HG03565 (cell line): ENCODE data around the gene PCSK4.
"Not testable (repeated sequence)": the region's sequence is repeated elsewhere in the genome, so short reads cannot be mapped to it uniquely, and the experiment has no call there.

Experiments used
- ATAC-seq: cut with Tn5 transposase; IDR thresholded peaks from one replicate; pipeline ENCODE4 v1.9.1; 2021; ENCODE audit warnings: mild to moderate bottlenecking, moderate library complexity; ENCODE audit not compliant: unreplicated experiment

Gene PCSK4

DNA sequence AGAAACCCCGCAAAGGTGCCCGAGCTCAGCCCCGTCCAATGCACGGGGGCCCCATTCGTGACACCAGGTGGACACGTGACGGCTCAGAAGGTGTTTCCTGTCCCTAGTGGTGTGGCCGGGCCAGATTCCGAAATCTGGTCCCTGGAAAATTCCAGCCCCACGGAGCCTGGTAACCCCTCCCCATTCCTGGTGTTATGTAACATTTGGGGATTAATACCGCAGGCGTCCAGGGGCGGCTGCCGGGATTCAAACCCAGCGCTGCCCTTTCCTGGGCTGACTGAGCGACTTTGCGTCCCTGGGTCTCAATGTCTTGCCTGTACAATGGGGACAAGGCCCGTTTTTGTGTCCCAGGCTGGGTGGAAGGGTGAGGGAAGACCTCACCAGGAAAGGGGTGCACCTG lies 32.7 kb upstream of the PCSK4 start:
- no peak for ATAC-seq

DNA sequence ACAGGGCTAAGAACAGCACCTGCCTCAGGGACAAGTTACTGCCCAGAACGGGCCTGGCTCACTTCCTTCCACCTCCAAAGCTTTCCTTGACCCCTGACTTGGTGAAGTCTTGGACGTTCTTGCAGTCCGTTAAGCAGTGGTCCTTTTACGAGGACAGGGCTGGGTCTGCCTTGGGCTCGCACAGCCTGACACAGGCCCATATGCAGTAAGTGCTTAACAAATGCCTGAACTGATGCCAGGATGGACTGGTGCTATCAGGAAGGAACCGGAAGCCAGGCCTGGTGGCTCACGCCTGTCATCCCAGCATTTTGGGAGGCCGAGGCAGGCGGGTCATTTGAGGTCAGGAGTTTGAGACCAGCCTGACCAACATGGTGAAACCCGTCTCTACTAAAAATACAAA lies 31.9 kb upstream of the PCSK4 start:
- ATAC-seq: no peak

DNA sequence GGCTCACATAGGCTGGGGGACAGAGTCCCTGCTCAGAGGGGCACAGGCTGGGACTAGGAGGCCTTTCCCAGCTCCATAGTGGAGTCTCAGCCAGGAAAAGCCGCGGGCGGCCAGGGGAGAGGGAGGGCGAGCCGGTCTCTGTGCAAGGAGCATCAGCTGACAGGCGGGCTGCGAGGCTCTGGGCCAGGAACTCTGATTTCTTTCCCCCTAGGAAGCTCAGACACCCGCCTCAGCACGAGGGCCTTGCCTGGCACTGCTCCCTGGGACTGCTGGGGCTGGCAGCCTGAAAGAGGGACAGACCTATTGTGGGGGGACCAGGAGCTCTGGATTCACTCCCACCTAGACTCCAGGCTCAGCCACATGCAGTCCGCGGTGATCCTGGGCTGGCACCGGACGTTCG lies 31.5 kb upstream of the PCSK4 start:
- no peak for ATAC-seq

DNA sequence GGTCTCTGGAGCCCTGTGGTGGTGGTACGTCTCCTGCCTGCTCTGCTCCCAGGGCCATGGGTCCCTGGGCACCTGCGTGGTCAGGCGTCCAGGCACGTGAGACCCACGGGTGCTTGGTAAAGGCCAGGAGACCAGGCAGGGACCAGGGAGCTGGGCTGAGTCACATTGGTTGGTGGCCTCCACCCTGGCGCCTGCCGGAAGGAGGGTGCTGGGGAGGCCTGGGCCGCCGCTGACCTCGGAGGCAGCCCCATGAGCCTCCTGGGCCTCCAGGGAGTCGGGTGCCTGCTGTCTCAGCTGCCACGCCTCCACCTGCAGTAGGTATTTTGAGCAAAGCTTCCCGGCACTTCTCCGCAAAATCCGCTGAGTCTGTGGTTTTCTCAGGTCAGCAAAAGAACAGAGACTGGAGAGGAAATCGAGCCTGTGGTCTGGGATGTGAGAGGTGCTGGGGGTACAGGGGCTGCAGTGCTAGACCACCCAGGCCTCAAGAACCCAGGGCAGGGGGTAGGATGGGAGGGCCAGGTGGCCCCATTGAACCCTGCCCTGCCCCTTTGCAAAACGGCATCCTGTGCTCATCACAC lies 30.1 kb upstream of the PCSK4 start:
- no peak for ATAC-seq

DNA sequence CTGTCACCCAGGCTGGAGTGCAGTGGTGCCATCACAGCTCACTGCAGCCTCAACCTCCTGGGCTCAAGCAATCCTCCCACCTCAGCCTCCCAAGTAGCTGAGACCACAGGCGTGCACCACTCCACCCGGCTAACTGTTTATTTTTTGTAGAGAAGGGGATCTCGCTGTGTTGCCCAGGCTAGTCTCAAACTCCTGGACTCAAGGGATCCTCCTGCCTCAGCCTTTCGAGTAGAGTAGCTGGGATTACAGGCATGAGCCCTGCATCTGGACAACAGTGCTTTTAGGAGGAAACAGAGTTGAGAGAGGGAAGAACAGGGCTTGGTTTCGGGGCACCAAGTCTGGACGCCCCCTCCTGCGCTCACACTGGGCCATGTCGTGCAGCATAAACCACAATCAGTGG lies 29.7 kb upstream of the PCSK4 start:
- not testable (repeated sequence) for ATAC-seq

DNA sequence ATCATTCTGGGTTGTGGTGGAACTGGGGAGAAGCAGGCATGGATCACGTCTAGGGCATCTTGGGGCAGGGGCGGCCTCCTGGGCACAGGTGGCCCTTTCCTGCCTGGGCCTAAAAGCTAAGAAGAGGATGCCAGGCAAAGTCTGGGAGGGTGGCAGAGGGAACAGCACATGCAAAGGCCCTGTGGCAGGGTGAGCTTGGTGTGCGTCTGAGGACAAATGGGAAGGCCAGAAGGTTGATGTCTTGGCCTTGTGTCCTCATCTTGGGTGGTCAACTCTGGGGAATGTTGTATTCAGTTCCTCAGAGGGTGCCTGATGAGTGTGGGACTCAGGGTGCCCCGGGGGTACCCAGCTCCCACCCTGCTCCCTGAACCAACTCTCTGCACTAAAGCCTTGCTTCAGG lies 28.3 kb upstream of the PCSK4 start:
- ATAC-seq: no peak

DNA sequence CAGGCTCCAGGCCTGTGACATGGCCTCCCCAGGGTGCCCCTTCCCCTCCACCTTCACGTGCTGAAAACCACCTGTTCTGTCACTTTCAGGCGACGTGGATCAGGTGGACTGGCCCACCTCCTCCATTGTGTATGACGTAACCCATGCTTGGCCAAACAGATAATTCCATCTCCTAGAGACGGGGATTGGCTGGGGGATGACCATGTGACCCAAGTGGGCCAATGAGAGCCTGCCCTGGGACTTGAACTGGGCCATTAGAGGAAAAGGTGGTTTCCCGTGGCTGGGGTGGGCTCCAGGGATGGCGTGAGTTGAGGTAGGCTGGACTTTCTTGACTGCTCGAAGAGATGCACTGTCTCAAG lies 26.2 kb upstream of the PCSK4 start:
- ATAC-seq: no peak

DNA sequence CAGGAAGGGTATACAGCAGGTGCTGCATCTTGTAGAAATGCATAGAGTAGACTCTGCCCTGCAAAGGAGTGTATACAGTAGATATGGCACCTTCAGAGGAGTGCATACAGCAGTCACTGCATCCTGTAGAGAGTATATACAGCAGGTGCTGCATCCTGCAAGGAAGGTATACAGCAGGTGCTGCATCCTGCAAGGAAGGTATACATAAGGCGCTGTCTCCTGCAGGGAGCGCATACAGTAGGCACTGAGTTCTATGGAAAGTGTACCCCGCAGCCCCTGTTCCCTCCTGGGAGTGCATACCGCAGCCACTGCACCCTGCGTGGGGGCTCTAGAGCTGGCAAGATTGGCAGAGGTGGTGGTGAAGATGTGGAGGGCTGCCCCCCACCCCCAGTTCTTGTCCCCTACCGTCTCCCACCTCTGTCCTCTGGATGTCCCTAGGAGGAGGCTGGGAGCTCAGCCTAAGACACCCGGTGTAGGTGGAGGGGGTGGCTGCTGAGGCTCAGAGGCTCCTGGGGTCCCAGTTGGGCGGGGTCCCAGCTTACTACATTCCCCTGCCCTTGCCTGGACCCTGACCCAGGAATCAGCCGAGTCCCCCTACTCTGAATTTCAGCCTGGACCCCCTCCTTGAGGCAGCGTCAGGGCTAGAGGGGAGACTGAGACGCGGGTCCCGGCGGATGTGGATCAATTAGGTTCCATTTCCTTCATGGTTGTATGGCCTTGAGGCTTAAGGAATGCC lies 25.0 kb upstream of the PCSK4 start:
- ATAC-seq: no peak

DNA sequence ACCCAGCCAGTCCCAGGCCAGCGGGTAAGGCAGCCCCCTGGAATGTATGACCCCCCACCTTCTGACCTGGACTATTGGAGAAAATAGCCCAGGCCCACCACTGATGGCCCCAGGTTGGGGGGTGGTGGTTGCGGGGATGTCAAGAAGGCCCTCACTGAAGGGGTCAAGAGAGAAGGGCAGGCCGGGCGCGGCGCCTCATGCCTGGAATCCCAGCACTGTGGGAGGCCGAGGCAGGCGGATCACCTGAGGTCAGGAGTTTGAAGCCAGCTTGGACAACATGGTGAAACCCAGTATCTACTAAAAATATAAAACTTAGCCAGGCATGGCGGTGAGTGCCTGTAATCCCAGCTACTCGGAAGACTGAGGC lies 24.1 kb upstream of the PCSK4 start:
- no peak for ATAC-seq

DNA sequence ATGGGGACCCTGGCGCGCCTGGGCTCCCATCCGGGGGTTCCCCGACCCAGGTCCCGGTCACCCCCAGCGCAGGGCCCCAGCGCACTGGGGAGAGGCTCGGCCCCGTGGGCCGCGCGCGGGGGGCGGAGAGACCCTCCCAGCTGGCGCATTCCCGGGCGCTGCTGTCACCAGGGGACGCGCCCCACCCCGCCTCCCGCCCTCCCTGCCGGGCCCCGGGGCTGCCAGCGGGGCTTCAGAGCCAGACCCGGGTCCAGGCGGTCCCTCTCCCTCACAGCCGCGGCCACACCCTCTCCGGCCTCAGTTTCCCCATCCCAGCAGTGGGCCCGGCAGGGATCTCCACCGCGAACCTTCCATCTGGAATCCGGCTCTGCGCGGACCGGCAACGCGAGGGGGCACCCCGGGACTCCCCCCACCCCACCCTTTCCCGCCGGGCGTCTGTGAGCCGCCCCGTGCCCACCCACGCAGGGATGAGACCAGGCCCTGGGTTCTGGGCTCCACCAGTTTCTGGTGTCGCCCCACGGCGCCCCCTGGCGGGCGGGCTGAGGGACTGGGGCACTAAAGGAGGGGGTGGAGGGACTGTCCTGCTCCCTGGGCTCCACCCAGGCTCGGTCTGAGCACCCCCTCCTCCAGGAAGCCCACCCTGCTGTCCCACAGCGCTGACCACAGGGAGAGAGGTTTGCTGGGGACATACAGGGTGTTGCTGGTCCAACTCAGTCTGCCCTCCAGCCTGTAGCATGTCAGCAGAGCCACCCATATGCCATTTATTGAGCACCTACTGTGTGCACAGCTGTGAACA lies 23.5 kb upstream of the PCSK4 start:
- no peak for ATAC-seq

DNA sequence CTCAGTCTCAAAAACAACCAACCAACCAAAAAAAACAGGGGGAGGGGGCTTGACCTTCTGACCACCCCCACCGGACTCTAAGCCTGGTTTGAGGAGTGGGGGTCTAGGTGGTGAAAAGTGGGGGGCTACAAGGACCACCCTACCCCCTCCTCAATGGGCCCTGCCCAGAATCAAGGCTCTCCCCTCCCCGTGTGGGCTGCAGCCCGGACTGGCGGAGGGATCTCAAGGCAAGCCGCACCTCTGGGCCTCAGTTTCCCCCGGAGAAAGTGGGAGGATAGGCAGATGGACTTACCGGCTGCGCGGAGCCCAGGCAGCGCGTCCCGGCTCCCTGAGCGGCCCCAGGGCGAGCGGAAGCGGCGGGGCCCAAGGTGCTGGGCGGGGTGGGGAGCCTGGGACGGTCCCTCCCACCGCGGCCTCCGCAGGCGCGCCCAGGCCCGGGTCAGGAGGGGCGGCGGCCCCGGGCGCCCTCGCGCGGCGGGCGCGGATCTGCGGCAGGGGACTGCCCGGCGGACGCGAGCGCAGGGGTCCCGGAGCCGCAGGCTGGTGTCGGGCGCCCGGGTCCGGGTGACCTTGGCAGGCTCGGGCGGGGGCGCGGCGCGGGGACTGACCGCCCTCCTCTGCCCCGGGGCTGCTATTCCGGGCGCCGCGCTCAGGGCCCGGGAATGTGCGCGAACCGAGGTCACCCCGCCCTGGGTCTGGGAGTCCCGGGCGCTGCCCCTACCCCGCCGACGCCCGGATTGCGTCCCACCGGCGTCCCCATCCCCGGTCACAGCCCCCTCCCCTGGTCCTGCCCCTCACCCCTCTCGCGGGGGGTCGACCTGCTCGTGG lies 22.7 kb upstream of the PCSK4 start, which contains the start of gene ADAMTSL5:
Gene ADAMTSL5, minus strand, starts transcription at position 349 of the 828 bp plus-strand sequence. CDS start 2,076 bp downstream, outside the sequence.
- no peak for ATAC-seq

DNA sequence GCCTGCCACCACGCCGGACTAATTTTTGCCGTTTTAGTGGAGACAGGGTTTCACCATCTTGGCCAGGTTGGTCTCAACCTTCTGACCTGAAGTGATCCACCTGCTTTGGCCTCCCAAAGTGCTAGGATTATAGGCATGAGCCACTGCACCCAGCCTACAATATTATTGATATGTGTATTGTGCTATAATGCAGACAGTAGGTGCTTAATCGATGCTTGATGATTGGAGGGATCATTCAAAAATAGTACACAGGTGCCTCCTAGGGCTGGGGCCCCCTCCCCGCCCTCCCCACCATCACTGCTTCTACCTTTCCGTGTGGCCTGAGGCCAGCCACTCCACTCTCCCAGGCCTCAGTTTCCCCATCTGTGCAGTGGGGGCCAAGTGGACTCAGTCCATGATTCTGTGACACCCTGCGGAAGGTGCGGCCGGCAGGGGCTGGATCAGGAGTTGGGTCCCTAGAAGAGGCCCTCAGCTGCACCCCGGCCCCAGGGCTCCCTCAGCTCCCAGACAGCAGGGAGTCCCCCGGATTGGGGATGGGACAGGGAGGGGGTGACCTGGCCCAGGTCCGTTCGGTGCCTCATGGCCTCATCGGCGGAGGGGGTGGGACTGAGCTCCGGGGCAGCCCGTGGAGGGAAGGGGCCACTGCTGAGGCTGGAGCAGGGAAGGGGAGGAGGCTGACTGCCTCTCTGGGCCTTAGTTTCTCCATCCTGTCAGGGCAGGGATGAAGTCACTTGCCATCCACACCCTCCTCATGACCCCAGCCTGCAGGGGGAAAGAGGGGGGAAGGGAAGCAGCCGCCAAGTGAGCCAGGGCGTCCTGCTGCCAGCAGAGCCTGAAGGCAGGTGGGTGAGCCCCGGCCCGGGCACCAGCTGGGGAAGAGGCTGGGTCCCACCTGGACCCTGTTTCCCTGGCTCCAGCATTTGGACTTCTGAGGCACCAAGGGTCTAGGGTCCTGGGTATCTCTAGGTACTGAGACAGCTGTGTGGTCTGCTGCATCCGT lies 21.5 kb upstream of the PCSK4 start:
- no peak for ATAC-seq

DNA sequence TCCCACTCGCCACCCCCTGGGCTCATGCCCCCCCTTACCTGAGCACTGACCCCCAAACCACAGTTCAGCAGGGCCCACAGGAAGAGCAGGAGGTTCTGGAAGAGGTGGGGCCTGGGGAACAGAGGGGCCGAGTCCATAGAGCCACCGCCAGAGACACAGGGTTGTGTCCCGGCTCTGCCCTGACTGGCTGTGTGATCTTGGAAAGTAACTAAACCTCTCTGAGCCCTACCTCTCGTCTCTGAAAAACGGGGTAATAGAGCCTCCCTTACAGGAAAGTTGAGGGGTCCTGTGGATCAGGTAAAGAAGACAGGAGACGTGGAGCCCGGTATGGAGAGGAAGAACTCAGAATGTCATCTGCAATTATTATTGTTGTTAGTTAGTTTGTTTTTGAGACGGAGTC lies 20.7 kb upstream of the PCSK4 start:
- ATAC-seq: no peak

DNA sequence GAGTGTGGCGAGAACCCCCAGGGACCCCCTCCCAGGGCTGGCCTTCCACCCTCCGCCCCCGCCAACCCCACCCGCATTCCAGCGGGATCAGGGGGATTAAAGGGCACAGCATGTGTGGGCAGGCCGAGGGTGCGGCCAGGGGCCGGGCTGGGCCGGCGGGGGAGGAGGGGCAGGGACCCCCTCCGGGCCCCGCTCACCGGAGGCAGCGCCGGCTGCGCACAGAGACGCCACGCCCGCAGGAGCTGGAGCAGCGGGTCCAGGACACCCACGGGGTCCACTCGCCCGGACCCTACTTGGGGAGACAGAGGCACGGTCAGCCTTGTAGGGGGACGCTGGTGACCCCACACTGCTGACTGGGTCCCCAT lies 20.3 kb upstream of the PCSK4 start:
- no peak for ATAC-seq

DNA sequence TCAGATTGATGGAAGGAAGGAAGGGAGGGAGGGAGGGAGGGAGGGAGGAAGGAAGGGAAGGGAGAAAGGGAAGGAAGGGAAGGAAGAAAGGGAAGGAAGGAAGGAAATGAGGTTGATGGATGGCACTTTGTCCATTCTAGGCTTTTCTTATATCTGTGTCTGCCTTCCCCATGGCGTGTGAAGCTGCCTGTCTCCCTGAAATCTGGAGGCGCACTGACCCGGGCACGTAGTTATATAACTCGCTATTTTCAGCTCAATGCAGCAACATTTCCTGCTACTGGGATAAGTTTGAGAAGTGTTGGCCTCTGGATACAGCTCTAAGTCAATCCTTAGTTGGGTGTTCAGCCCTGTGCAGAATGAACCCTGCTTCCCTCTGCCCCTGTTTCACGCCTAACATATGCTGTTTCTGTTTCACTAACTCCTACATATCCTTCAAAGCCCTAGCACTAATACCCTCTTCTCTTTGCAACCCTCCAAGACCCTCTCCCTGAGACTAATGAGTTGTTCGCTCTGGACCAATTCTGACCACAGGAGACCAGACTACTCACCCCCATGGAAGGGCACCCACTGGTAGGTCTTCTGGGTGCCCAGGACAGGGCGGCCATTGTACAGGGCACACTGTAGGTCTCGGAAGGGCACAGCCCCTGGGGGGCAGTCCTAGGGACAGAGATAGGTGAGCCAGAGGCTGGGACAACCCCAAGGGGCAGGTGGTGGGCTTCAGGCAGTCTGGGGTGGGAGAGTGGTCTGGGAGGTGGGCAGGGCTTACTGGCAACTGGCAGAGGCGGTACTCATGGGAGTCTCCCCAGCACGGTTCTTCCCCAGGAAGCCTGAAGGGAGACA lies 19.7 kb upstream of the PCSK4 start:
- no peak for ATAC-seq

DNA sequence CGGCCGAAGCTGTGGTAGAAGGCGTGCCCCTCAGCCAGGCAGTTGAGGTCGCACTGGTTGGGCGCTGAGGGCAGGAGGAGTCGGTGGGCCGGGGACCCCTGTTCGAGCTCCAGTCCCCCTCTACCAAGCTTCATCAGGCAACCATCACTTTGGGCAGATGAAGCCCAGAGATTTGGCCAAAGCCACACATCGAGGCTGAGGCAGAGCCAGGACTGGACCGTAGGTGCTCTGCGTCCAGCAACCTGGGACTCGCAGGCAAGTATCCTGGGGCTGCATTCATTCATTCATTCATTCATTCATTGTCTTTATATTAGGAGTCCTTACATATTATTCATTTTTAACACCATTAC lies 18.3 kb upstream of the PCSK4 start:
- ATAC-seq: no peak

DNA sequence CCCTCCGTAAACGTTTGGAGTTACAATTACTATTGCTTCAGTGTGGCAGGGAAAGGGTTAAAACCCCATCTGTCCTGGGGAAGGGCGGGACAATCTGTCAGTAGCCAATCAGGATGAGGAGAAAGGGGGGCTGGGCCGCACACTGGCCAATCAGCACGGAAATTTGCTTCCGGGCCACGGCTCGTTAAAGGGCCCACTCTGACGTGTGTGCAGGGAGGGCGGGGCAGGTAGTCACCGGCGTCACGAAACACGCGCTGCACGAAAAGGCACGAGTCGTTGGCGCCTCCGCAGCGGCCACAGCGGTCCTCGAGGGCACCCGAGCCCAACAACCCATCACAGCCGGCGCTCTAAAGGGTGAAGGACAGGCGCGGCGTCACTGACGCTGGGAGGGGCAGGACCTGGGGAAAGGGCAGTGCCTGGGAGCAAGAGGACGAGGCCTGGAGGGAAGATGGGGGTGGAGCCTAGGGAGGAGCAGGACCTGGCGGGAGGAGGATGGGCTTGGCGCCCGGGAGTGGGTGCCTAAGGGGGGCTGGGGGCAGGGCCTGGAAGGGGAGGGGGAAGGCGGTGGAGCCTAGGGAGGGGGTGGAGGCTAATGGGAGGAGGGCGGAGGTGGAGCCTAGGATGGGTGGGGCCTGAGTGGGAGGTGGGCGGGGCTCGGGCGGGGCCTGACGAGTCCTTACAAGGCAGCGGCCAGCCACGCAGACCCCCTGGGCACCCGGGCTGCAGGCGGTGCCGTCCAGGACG lies 17.8 kb upstream of the PCSK4 start:
- no peak for ATAC-seq

DNA sequence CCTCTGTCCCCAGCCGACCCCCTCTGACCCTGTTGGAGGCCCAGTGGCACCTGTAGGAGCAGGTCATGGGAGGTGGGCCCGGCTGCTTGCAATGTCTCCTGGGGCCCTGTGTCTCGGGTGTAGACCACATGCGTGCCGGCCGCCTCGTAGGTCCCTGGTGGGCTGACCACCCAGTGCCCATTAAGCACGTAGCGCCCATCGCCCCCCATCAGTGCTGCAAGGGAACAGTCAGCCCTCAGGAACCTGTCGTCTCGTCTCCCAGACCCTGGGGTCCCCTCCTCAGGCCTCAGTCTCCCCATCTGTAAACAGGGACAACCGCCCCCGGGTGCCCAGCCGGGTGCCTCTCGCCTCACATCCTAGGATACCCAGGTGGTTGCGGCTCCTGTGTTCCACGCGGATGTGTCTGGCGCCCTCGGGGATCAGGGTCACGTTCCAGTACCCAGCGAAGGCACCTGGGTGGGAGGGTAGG lies 17.1 kb upstream of the PCSK4 start:
- ATAC-seq: no peak
